Psoas muscle (tissue), 8 donors: Measurements from ENCODE around the gene NADK2. TPM values are rescaled to one million over a fixed set of nuclear protein-coding genes. Genes with fewer than 3 reads are reported as not detected.

ENCODE experiments used
- ATAC-seq, 4 donors: fragments of 200-7000 bp; cut with Tn5 transposase; one replicate each; pipeline ENCODE4 v1.9.1; 2020; ENCODE audit warnings: moderate library complexity in 3 of 4, mild to moderate bottlenecking in 2 of 4
- DNase-seq, 2 donors: peaks; one replicate each; pipeline ENCODE4 v3.0.0-alpha.2; 2020
- H3K27ac ChIP-seq: fragments of 200-600 bp; one replicate; pipeline ENCODE4 v1.8.0; 2022
- H3K27me3 ChIP-seq, 3 donors: fragments of 200-600 bp in 1 of 3; one replicate each; pipeline versions ENCODE4 v1.6.1 to v1.8.0; 2013 to 2022; ENCODE audit warnings: low read length in 2 of 3, mild to moderate bottlenecking in 2 of 3, moderate library complexity in 1 of 3; ENCODE audit not compliant: insufficient read depth in 3 of 3
- H3K36me3 ChIP-seq, 2 donors: fragments of 200-600 bp in 1 of 2; one replicate each; pipeline versions ENCODE4 v1.6.1 to v1.8.0; 2013 to 2022; ENCODE audit warnings: low read depth in 1 of 2, mild to moderate bottlenecking in 1 of 2, moderate library complexity in 1 of 2; ENCODE audit not compliant: insufficient read depth in 1 of 2
- H3K4me1 ChIP-seq: fragments of 200-600 bp; one replicate; pipeline ENCODE4 v1.8.0; 2022
- H3K4me3 ChIP-seq: fragments of 200-600 bp; one replicate; pipeline ENCODE4 v1.8.0; 2022; ENCODE audit warnings: mild to moderate bottlenecking
- H3K9me3 ChIP-seq: fragments of 200-600 bp; one replicate; pipeline ENCODE4 v1.8.0; 2022
- CTCF ChIP-seq: fragments of 200-600 bp; IDR thresholded peaks from one replicate; pipeline ENCODE4 v1.8.0; 2022; ENCODE audit warnings: antibody characterized with exemption
- WGBS, 3 donors: extraction: QIAGEN DNeasy Blood & Tissue Kit; methylation state at CpG; one replicate each; pipeline versions ENCODE4 v1.1.6 to v1.1.7; 2013; 5-methylcytosine and 5-hydroxymethylcytosine counted together
- intact Hi-C, 2 donors: fragments of 100-400 bp; cut with DNase I; formaldehyde crosslinking; loops; one replicate each; pipeline versions ENCODE4 v1.11.0 to v1.14.2; 2022
- polyA plus RNA-seq, 3 donors: library from polyadenylated mRNA; stranded (reverse); fragments of 200-250 nt; gene quantifications; one replicate each; pipeline ENCODE4 v1.2.3, GENCODE V29; 2013
- total RNA-seq, 4 donors: library from RNA; stranded (reverse); fragmentation: NEBNext Ultra II Directional in 2 of 4; extraction: Animal tissue kit (Norgen Biotek cat#: 25700) in 2 of 4; gene quantifications; one replicate each; pipeline versions ENCODE4 v1.2.1 to v1.2.4, GENCODE V29; 2021 to 2023
- donor health status: healthy with polysubstance abuse.
- donor health status: DM: no; HTN: no; CAD: no; lungs with moderate emphysema.
- donor health status: Bipolar disorder and iron deficiency.
- donor health status: healthy.
- donor health status: DM: yes; HTN: yes; CAD: no.
- donor health status: DM: no; HTN: no; CAD: no.
- donor health status: DM: no; HTN: no; CAD: no.
- donor health status: DM: yes; HTN: yes; CAD: no.

NADK2 gene
- total and polyA plus RNA-seq, 7 donors, result 13.4 to 46.6 (median 31.7) TPM

DNA sequence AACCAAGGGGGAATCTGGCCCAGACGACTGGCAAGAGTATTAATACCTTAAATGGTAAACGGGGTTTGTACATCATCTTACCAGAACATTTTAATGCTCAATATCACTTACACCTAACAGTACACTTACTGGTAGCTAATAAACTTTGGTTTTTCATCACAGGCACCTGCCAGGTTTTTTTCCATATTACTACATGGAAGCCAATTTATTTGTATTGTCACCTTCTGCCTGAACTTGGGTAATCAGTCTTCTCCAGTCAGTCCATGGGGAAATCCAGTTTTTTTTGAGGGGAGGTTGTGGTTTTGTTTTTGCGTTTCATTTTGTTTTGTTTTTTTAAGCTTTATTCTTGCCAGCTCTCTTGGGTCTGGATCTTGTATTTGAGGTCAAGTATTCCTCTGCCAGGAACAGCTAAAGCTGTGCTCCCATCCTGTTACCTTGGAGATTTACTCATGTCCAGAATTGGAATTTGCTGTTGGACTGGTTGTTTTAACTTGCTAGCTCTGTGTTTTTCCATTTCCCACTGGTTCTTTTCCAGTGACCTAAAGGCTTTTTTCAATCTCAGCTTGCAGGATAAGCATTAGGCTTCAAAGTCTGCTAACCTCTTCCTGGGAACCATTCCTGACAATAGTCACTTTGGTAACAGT lies 11.1 kb upstream of the NADK2 start:
- WGBS, 3 donors, result 63 to 67% (median 64%) methylated on average over 3 of the region's 3 CpGs
- ATAC-seq (peak in 1 of 4 donors; percentile 46), DNase-seq (no peak)
- no peaks in the 10 kb centered on the region for H3K9me3 ChIP-seq
- no peaks in the 10 kb centered on the region for H3K4me1 ChIP-seq
- H3K4me3 ChIP-seq, result no peak overlapping the region
- TF ChIP-seq CTCF, result no peak
- H3K27ac ChIP-seq, result no peak overlapping the region
- no peaks in the 10 kb centered on the region for H3K36me3 ChIP-seq
- intact Hi-C loops, result no loop called here
- no peaks in the 10 kb centered on the region for H3K27me3 ChIP-seq

- Histone ChIP-seq H3K27ac (no peak overlapping the region), H3K27me3 (no peaks in the 10 kb centered on the region), H3K36me3 (no peaks in the 10 kb centered on the region), H3K4me1 (no peaks in the 10 kb centered on the region), H3K4me3 (no peak overlapping the region), H3K9me3 (no peaks in the 10 kb centered on the region)
- intact Hi-C loops, result no loop called here
- no peak for TF ChIP-seq CTCF
- WGBS, 3 donors, result 88 to 95% (median 92%) methylated on average over 3 of the region's 3 CpGs
- ATAC-seq (no peak), DNase-seq (no peak)
These were observed 9.5 kb upstream of the NADK2 start for GRCh38 chr5:36251218-36251617.

DNA sequence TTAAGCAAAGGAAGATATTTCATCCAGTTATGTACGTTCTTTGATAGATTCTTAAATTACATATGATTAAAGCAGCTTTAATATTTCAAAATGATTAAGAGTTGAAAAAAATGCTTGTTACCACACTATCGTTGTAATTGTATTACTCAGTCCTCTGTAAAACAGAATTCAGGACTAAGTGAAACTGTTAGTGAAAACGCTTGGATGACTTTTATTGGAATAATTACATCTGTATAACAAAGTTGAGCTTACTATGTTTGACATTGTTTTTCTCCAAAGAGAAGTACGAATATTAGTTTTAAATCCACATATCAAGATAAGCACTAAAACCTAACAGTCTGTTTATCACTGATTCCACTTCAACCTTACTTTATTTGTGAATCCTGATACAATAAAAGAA lies 8.7 kb upstream of the NADK2 start:
- H3K4me1 ChIP-seq, result no peaks in the 10 kb centered on the region
- intact Hi-C loops, result no loop called here
- TF ChIP-seq CTCF, result no peak

GRCh38 chr5:36246036-36246800 lies 4.5 kb upstream of the NADK2 start:
- WGBS, 3 donors, result 88 to 94% (median 93%) methylated on average over 10 of the region's 10 CpGs
- H3K36me3 ChIP-seq, result no peaks in the 10 kb centered on the region
- ATAC-seq, result no peak
- no peak overlapping the region for H3K4me3 ChIP-seq
- no peak for TF ChIP-seq CTCF
- H3K9me3 ChIP-seq, result no peaks in the 10 kb centered on the region
- DNase-seq, result no peak
- H3K27ac ChIP-seq, result no peak overlapping the region
- H3K4me1 ChIP-seq, result peaks cover 3% of the 10 kb centered on the region
- no peaks in the 10 kb centered on the region for H3K27me3 ChIP-seq
- intact Hi-C loops, result loop anchor here in 1 of 2 donors (10.0 kb wide), 1 partner anchor 629 kb away; the partner anchor contains the start of gene NIPBL

More for the DNA sequence above, 8.7 kb upstream of the NADK2 start:
- WGBS, 3 donors, result 87 to 94% (median 87%) methylated on average over 4 of the region's 4 CpGs
- DNase-seq (no peak), ATAC-seq (no peak)
- no peaks in the 10 kb centered on the region for H3K9me3 ChIP-seq
- no peaks in the 10 kb centered on the region for H3K27me3 ChIP-seq
- H3K4me3 ChIP-seq, result no peak overlapping the region
- H3K27ac ChIP-seq, result no peak overlapping the region
- H3K36me3 ChIP-seq, result no peaks in the 10 kb centered on the region
